ENCODE data around the gene VPS11. TPM values are rescaled to one million over a fixed set of nuclear protein-coding genes. Genes with fewer than 3 reads are reported as not detected.

VPS11 gene
- total RNA-seq, 2 experiments from 2014 or later, result 76.4 to 84.3 TPM

GRCh38 chr11:119103793-119104192 is 36.2 kb downstream of the VPS11 start:
- H3K9me3 Mint-ChIP-seq, result no peaks in the 10 kb centered on the region
- H3K4me3 Mint-ChIP-seq, result peak overlapping the region; percentile 89
- ATAC-seq (ENCODE audit: poor library complexity) (no peak), DNase-seq (no peak)
- H3K36me3 Mint-ChIP-seq (ENCODE audit: low read depth), result peaks cover 30% of the 10 kb centered on the region
- Histone ChIP-seq H3K27ac (ENCODE audit: low read depth in 1 of 2, low read length in 2 of 2) (no peak overlapping the region), H3K4me1 (ENCODE audit: insufficient read depth, low read length) (peaks cover 45% of the 10 kb centered on the region), H3K36me3 (ENCODE audit: insufficient read depth, low read length) (no peaks in the 10 kb centered on the region), H3K4me3 (ENCODE audit: low read length) (no peak overlapping the region), H3K27me3 (ENCODE audit: control insufficient read depth in 1 of 2, insufficient read depth in 2 of 2, low read length in 2 of 2) (no peaks in the 10 kb centered on the region), H3K9me3 (ENCODE audit: control insufficient read depth in 1 of 2, insufficient read depth in 1 of 2, low read length in 2 of 2) (no peaks in the 10 kb centered on the region)
- no peak for TF ChIP-seq CTCF (IDR thresholded peaks at IDR 0.05)
- H3K4me1 Mint-ChIP-seq (ENCODE audit: low read depth), result peaks cover 57% of the 10 kb centered on the region
- ChIA-PET CTCF (no interaction called here), POLR2A (no interaction called here)
- intact Hi-C loops (cut with DNase I, micrococcal nuclease), result loop anchor here (5.0 to 10.0 kb wide), 3 partner anchors 36 to 529 kb away; partner anchors contain the start of genes ARCN1 (in 1 of the 2) and VPS11 (in 1 of the 2)
- no peaks in the 10 kb centered on the region for H3K27me3 Mint-ChIP-seq
- H3K27ac Mint-ChIP-seq, result peak overlapping the region; percentile 97

GRCh38 chr11:119106564-119107537 is 39.2 kb downstream of the VPS11 start, which contains the start of gene C2CD2L:
Gene C2CD2L (plus strand): TSS chr11:119107344. CDS start chr11:119107742, 398 bp downstream.
- Mint-ChIP-seq H3K4me1 (ENCODE audit: low read depth) (peaks cover 56% of the 10 kb centered on the region), H3K4me3 (peak within 1 kb of the TSS; percentile 89), H3K27me3 (no peaks in the 10 kb centered on the region), H3K36me3 (ENCODE audit: low read depth) (peaks cover 38% of the 10 kb centered on the region), H3K9me3 (no peaks in the 10 kb centered on the region), H3K27ac (peak within 1 kb of the TSS; percentile 87)
- Histone ChIP-seq H3K9me3 (ENCODE audit: control insufficient read depth in 1 of 2, insufficient read depth in 1 of 2, low read length in 2 of 2) (no peaks in the 10 kb centered on the region), H3K27me3 (ENCODE audit: control insufficient read depth in 1 of 2, insufficient read depth in 2 of 2, low read length in 2 of 2) (no peaks in the 10 kb centered on the region), H3K4me3 (ENCODE audit: low read length) (peak within 1 kb of the TSS; percentile 92), H3K27ac (ENCODE audit: low read depth in 1 of 2, low read length in 2 of 2) (peak within 1 kb of the TSS; percentile 72), H3K4me1 (ENCODE audit: insufficient read depth, low read length) (peaks cover 50% of the 10 kb centered on the region), H3K36me3 (ENCODE audit: insufficient read depth, low read length) (peaks cover 19% of the 10 kb centered on the region)
- TF ChIP-seq CTCF (IDR thresholded peaks at IDR 0.05), result no peak
- DNase-seq, result peak; percentile 72 to 96 (median 86)
- ChIA-PET CTCF (interaction anchor here (0.8 to 1.6 kb wide), 5 partner anchors 9 to 231 kb away, joined by 3 to 7 read pairs (median 3); a partner anchor contains a TSS), POLR2A (interaction anchor here (0.6 to 3.7 kb wide), 16 partner anchors 9 to 316 kb away, joined by 3 to 38 read pairs (median 6); partner anchors contain the start of genes CBL, DDX6, HINFP and HMBS)
- ATAC-seq (ENCODE audit: poor library complexity), result peak; percentile 84
- intact Hi-C loops (cut with DNase I, micrococcal nuclease), result loop anchor here in 1 of 2 experiments (10.0 kb wide), 2 partner anchors 88 to 532 kb away; partner anchors contain the start of gene ARCN1

GRCh38 chr11:119107538-119108145 is 40.0 kb downstream of the VPS11 start:
- H3K4me1 Mint-ChIP-seq (ENCODE audit: low read depth), result peaks cover 50% of the 10 kb centered on the region
- H3K4me1 ChIP-seq (ENCODE audit: insufficient read depth, low read length), result peaks cover 45% of the 10 kb centered on the region
- peak overlapping the region; percentile 82 for H3K27ac Mint-ChIP-seq
- CTCF ChIA-PET, result interaction anchor here (1.0 to 1.6 kb wide), 3 partner anchors 11 to 231 kb away, joined by 3 to 7 read pairs (median 4); a partner anchor contains a TSS
- H3K27me3 ChIP-seq (ENCODE audit: control insufficient read depth in 1 of 2, insufficient read depth in 2 of 2, low read length in 2 of 2), result no peaks in the 10 kb centered on the region
- no peaks in the 10 kb centered on the region for H3K9me3 Mint-ChIP-seq
- no peaks in the 10 kb centered on the region for H3K27me3 Mint-ChIP-seq
- peak in 4 of 14 experiments; percentile 22 to 52 (median 33) for DNase-seq
- intact Hi-C loops (cut with DNase I, micrococcal nuclease), result loop anchor here (2.0 to 10.0 kb wide), 3 partner anchors 15 to 533 kb away; partner anchors contain the start of gene ARCN1 (in 1 of the 2)
- H3K9me3 ChIP-seq (ENCODE audit: control insufficient read depth in 1 of 2, insufficient read depth in 1 of 2, low read length in 2 of 2), result no peaks in the 10 kb centered on the region
- H3K36me3 Mint-ChIP-seq (ENCODE audit: low read depth), result peaks cover 38% of the 10 kb centered on the region
- peak overlapping the region; percentile 89 for H3K4me3 Mint-ChIP-seq
- POLR2A ChIA-PET, result interaction anchor here (1.0 to 3.7 kb wide), 9 partner anchors 8 to 317 kb away, joined by 3 to 38 read pairs (median 11); partner anchors contain the start of genes DDX6, HINFP, RPS25 and SLC37A4
- H3K27ac ChIP-seq (ENCODE audit: low read depth in 1 of 2, low read length in 2 of 2), result peak overlapping the region; percentile 43 to 72
- peaks cover 27% of the 10 kb centered on the region for H3K36me3 ChIP-seq (ENCODE audit: insufficient read depth, low read length)
- no peak for TF ChIP-seq CTCF (IDR thresholded peaks at IDR 0.05)
- peak overlapping the region; percentile 92 for H3K4me3 ChIP-seq (ENCODE audit: low read length)
- ATAC-seq (ENCODE audit: poor library complexity), result peak; percentile 15

Measured in CD4-positive, alpha-beta T cell (primary cell).